ENCODE data around the gene CNTNAP5. TPM values are rescaled to one million over a fixed set of nuclear protein-coding genes. Genes with fewer than 3 reads are reported as not detected.

CNTNAP5 gene
- total RNA-seq, 1 experiment from 2014 or later, result not detected

- intact Hi-C loops (cut with micrococcal nuclease; ENCODE audit: unreplicated experiment), result no loop called here
- BruUV-seq (replicated peaks), result no TSS peak
- Histone ChIP-seq H3K36me3 (ENCODE audit: control insufficient read depth, insufficient read depth, low read length) (no peaks in the 10 kb centered on the region), H3K27me3 (ENCODE audit: control insufficient read depth, insufficient read depth, low read length) (no peaks in the 10 kb centered on the region), H3K9me3 (ENCODE audit: control insufficient read depth, insufficient read depth, low read depth, low read length) (no peaks in the 10 kb centered on the region), H3K4me1 (ENCODE audit: control insufficient read depth, insufficient read depth, low read length) (no peaks in the 10 kb centered on the region), H3K27ac (ENCODE audit: low read length) (no peak overlapping the region), H3K4me3 (ENCODE audit: low read depth in 2 of 2, low read length in 2 of 2) (no peak overlapping the region)
- ChIA-PET CTCF (no interaction called here), POLR2A (no interaction called here)
- TF ChIP-seq TCF7L2 (IDR thresholded peaks at IDR 0.05; ENCODE audit: low read depth, low read length), result no peak
- TF ChIP-seq CTCF (IDR thresholded peaks at IDR 0.05), result no peak
- no peak for TF ChIP-seq POLR2AphosphoS5 (IDR thresholded peaks at IDR 0.05; ENCODE audit: low read depth, low read length)
- TF ChIP-seq SIN3A (IDR thresholded peaks at IDR 0.05; ENCODE audit: borderline replicate concordance, insufficient read depth, low read depth, low read length), result no peak
- TF ChIP-seq REST (IDR thresholded peaks at IDR 0.05; ENCODE audit: insufficient read depth in 1 of 2, low read depth in 2 of 2, low read length in 1 of 2), result no peak
- ATAC-seq (no peak), DNase-seq (ENCODE audit: low read depth, low spot score) (no peak)
- in situ Hi-C loops (cut with HindIII; ENCODE audit: low pct_unique_long_range_greater_than_20kb, low sequenced_read_pairs), result no loop called here
Observed at GRCh38 chr2:124874219-124874618, 849.1 kb downstream of the CNTNAP5 start.

GRCh38 chr2:124874676-124875075, 849.6 kb downstream of the CNTNAP5 start:
- Histone ChIP-seq H3K9me3 (ENCODE audit: control insufficient read depth, insufficient read depth, low read depth, low read length) (no peaks in the 10 kb centered on the region), H3K27me3 (ENCODE audit: control insufficient read depth, insufficient read depth, low read length) (no peaks in the 10 kb centered on the region), H3K4me1 (ENCODE audit: control insufficient read depth, insufficient read depth, low read length) (no peaks in the 10 kb centered on the region), H3K27ac (ENCODE audit: low read length) (no peak overlapping the region), H3K36me3 (ENCODE audit: control insufficient read depth, insufficient read depth, low read length) (no peaks in the 10 kb centered on the region), H3K4me3 (ENCODE audit: low read depth in 2 of 2, low read length in 2 of 2) (no peak overlapping the region)
- in situ Hi-C loops (cut with HindIII; ENCODE audit: low pct_unique_long_range_greater_than_20kb, low sequenced_read_pairs) (no loop called here), intact Hi-C loops (cut with micrococcal nuclease; ENCODE audit: unreplicated experiment) (no loop called here)
- no TSS peak for BruUV-seq (replicated peaks)
- TF ChIP-seq SIN3A (IDR thresholded peaks at IDR 0.05; ENCODE audit: borderline replicate concordance, insufficient read depth, low read depth, low read length) (no peak), POLR2AphosphoS5 (IDR thresholded peaks at IDR 0.05; ENCODE audit: low read depth, low read length) (no peak), REST (IDR thresholded peaks at IDR 0.05; ENCODE audit: insufficient read depth in 1 of 2, low read depth in 2 of 2, low read length in 1 of 2) (no peak), TCF7L2 (IDR thresholded peaks at IDR 0.05; ENCODE audit: low read depth, low read length) (no peak), CTCF (IDR thresholded peaks at IDR 0.05) (no peak)
- CTCF ChIA-PET, result no interaction called here
- POLR2A ChIA-PET, result no interaction called here
- no peak for ATAC-seq
- DNase-seq (ENCODE audit: low read depth, low spot score), result no peak
